HG03558 (cell line): ENCODE data around the gene AKAP13.

Source experiments
- ATAC-seq: cut with Tn5 transposase; IDR thresholded peaks from one replicate; pipeline ENCODE4 v1.9.1; 2021; ENCODE audit warnings: moderate number of reproducible peaks; ENCODE audit not compliant: unreplicated experiment; ENCODE audit errors: extremely low read depth

Gene AKAP13

GRCh38 chr15:85770096-85771041 lies 390.0 kb downstream of the AKAP13 start:
- ATAC-seq: no peak

GRCh38 chr15:85771271-85771670 lies 390.9 kb downstream of the AKAP13 start:
- ATAC-seq: no peak

- ATAC-seq: no peak
Observed at GRCh38 chr15:85771781-85772445, 391.5 kb downstream of the AKAP13 start.

- ATAC-seq: no peak
Observed at GRCh38 chr15:85772668-85773067, 392.3 kb downstream of the AKAP13 start.

GRCh38 chr15:85773249-85773648 lies 392.8 kb downstream of the AKAP13 start:
- ATAC-seq: no peak

GRCh38 chr15:85773970-85774369 lies 393.6 kb downstream of the AKAP13 start:
- ATAC-seq: no peak

- no peak for ATAC-seq
Observed at GRCh38 chr15:85777250-85778106, 397.1 kb downstream of the AKAP13 start.

GRCh38 chr15:85778107-85778776 lies 397.8 kb downstream of the AKAP13 start:
- no peak for ATAC-seq

- ATAC-seq: no peak
Observed at GRCh38 chr15:85779249-85779648, 398.8 kb downstream of the AKAP13 start.

- no peak for ATAC-seq
Observed at GRCh38 chr15:85780225-85780985, 400.0 kb downstream of the AKAP13 start.

- no peak for ATAC-seq
Observed at GRCh38 chr15:85781099-85781498, 400.7 kb downstream of the AKAP13 start.

GRCh38 chr15:85782064-85782463 lies 401.7 kb downstream of the AKAP13 start:
- ATAC-seq: no peak

- ATAC-seq: no peak
Observed at GRCh38 chr15:85785887-85786780, 405.7 kb downstream of the AKAP13 start.

GRCh38 chr15:85786781-85787114 lies 406.3 kb downstream of the AKAP13 start:
- no peak for ATAC-seq

GRCh38 chr15:85788771-85789495 lies 408.5 kb downstream of the AKAP13 start:
- no peak for ATAC-seq

GRCh38 chr15:85789496-85789875 lies 409.1 kb downstream of the AKAP13 start:
- ATAC-seq: no peak

GRCh38 chr15:85792102-85792731 lies 411.8 kb downstream of the AKAP13 start:
- no peak for ATAC-seq
